ENCODE measurements around the gene ISM2.

GRCh38 chr14:77516126-77516525, 17.5 kb upstream of the ISM2 start:
- TF ChIP-seq EZH2 (IDR thresholded peaks at IDR 0.05; ENCODE audit: insufficient read depth, poor library complexity, severe bottlenecking) (no peak), EZH2phosphoT487 (IDR thresholded peaks at IDR 0.05; ENCODE audit: insufficient read depth, low read depth) (no peak)
